ENCODE measurements around the gene ERC1.
A peak's percentile ranks its signal among the peaks of the same experiment; 100 is the strongest.
"Not testable (repeated sequence)": the region's sequence is repeated elsewhere in the genome, so short reads cannot be mapped to it uniquely, and the experiment has no call there.

ERC1 gene

DNA sequence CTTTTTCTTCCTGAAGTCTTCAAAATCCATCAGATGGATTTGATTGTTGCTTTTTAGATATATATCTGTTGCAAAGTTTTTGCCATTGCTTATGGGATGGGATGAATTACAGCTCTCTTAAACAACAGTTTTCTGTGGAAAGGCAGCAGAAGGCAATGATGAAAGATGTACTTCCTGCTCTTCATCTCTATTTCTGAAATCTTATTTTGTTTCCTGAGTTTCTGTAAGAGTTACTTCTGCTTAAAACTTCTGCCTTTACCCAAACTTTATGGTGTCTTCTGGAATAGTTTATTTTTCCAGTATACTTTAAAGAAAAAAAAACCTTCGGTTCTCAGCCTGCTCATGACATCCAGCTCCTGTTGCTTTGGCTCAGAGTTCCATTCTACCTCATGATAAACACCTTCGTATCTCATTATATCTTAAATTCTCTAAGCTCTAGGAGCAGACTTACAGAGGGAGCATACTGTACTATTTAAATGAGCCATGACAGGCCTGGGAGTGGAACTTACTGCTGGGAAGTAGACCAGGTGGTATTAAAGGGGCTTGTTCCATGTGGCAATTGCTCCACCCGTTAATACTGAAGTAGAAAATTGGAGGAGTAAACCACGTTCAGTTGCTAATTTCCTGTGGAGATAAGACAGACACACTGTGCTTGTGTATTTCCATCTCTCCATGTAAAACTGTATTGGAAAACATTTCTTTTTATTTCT is 314.9 kb downstream of the ERC1 start:
- Histone ChIP-seq H3K4me3 (ENCODE audit: low read length in 2 of 2) (no peak overlapping the region), H3K27ac (ENCODE audit: low read depth in 2 of 2, low read length in 2 of 2) (no peak overlapping the region), H3K4me1 (ENCODE audit: control insufficient read depth in 2 of 2, insufficient read depth in 2 of 2, low read length in 2 of 2) (no peaks in the 10 kb centered on the region)

DNA sequence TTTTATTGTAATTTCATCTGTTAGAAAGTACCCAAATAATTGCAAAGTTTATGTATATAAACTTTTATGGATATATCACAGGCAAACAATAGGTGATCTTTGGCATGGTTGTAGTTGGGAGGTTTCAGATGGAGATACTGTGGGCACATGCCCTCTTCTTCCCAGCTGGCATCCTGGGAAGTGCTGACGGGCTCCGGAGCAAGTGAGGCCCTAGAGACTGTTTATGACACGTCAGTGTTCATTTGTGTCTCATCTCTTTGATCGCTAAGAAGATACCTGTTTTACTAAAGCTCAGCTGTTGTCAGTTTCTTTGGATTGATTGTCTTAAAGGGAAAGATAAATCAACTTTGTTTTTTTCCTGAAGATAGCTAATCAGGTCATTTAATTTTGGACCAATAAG is 315.8 kb downstream of the ERC1 start:
- Histone ChIP-seq H3K36me3 (ENCODE audit: control insufficient read depth in 2 of 2, insufficient read depth in 2 of 2, low read length in 2 of 2) (no peaks in the 10 kb centered on the region), H3K4me1 (ENCODE audit: control insufficient read depth in 2 of 2, insufficient read depth in 2 of 2, low read length in 2 of 2) (no peaks in the 10 kb centered on the region), H3K4me3 (ENCODE audit: low read length in 2 of 2) (no peak overlapping the region), H3K27ac (ENCODE audit: low read depth in 2 of 2, low read length in 2 of 2) (no peak overlapping the region), H3K27me3 (ENCODE audit: control insufficient read depth in 2 of 2, insufficient read depth in 2 of 2, low read length in 2 of 2) (no peaks in the 10 kb centered on the region), H3K9me3 (ENCODE audit: control insufficient read depth in 2 of 2, low read length in 2 of 2) (no peaks in the 10 kb centered on the region), H3K9ac (ENCODE audit: low read depth in 1 of 2, low read length in 2 of 2) (no peak overlapping the region)

More for the DNA sequence above, 314.9 kb downstream of the ERC1 start:
- H3K36me3 ChIP-seq (ENCODE audit: control insufficient read depth in 2 of 2, insufficient read depth in 2 of 2, low read length in 2 of 2), result no peaks in the 10 kb centered on the region
- H3K9me3 ChIP-seq (ENCODE audit: control insufficient read depth in 2 of 2, low read length in 2 of 2), result no peaks in the 10 kb centered on the region
- no peak overlapping the region for H3K9ac ChIP-seq (ENCODE audit: low read depth in 1 of 2, low read length in 2 of 2)
- H3K27me3 ChIP-seq (ENCODE audit: control insufficient read depth in 2 of 2, insufficient read depth in 2 of 2, low read length in 2 of 2), result no peaks in the 10 kb centered on the region

DNA sequence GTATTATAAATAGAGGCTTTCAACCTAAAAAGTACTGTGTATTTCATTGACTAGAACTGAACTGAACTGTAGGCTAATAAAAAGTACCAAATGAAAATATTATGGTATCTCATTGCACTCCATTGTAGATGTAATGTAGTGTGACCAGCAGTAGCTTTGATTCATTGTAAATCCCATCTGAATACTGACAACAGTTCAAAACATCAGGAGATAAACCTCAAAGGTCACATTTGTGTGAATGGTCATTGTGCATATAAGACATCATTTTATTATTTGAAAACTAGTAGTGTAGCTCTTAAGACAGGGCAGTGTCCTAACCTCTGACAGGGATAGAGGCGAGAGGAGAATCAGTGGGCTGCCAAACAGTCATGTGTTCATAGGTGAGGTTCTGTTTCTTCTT is 316.8 kb downstream of the ERC1 start:
- Histone ChIP-seq H3K9ac (ENCODE audit: low read depth in 1 of 2, low read length in 2 of 2) (no peak overlapping the region), H3K4me1 (ENCODE audit: control insufficient read depth in 2 of 2, insufficient read depth in 2 of 2, low read length in 2 of 2) (no peaks in the 10 kb centered on the region), H3K27me3 (ENCODE audit: control insufficient read depth in 2 of 2, insufficient read depth in 2 of 2, low read length in 2 of 2) (no peaks in the 10 kb centered on the region), H3K27ac (ENCODE audit: low read depth in 2 of 2, low read length in 2 of 2) (no peak overlapping the region), H3K9me3 (ENCODE audit: control insufficient read depth in 2 of 2, low read length in 2 of 2) (no peaks in the 10 kb centered on the region), H3K4me3 (ENCODE audit: low read length in 2 of 2) (no peak overlapping the region), H3K36me3 (ENCODE audit: control insufficient read depth in 2 of 2, insufficient read depth in 2 of 2, low read length in 2 of 2) (no peaks in the 10 kb centered on the region)

DNA sequence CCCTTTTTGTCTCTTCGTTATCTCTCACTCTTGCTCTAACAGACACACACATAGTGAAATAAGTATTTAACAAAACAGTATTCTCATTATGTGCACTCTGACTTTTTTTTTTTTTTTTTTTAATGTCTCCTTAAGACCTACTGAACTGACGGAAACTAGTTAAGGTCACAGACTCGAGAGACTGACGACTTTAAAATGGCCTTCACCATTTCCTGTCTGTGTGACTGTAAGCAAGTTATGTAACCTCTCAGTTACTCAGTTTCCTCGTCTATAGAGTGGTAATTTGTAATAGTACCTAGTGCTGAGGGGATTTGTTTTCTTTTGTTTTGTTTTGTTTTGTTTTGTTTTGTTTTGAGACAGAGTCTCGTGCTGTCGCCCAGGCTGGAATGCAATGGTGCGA is 318.6 kb downstream of the ERC1 start:
- Histone ChIP-seq H3K4me1 (ENCODE audit: control insufficient read depth in 2 of 2, insufficient read depth in 2 of 2, low read length in 2 of 2) (no peaks in the 10 kb centered on the region), H3K9ac (ENCODE audit: low read depth in 1 of 2, low read length in 2 of 2) (no peak overlapping the region), H3K36me3 (ENCODE audit: control insufficient read depth in 2 of 2, insufficient read depth in 2 of 2, low read length in 2 of 2) (no peaks in the 10 kb centered on the region), H3K9me3 (ENCODE audit: control insufficient read depth in 2 of 2, low read length in 2 of 2) (no peaks in the 10 kb centered on the region), H3K27me3 (ENCODE audit: control insufficient read depth in 2 of 2, insufficient read depth in 2 of 2, low read length in 2 of 2) (no peaks in the 10 kb centered on the region), H3K27ac (ENCODE audit: low read depth in 2 of 2, low read length in 2 of 2) (no peak overlapping the region), H3K4me3 (ENCODE audit: low read length in 2 of 2) (no peak overlapping the region)

DNA sequence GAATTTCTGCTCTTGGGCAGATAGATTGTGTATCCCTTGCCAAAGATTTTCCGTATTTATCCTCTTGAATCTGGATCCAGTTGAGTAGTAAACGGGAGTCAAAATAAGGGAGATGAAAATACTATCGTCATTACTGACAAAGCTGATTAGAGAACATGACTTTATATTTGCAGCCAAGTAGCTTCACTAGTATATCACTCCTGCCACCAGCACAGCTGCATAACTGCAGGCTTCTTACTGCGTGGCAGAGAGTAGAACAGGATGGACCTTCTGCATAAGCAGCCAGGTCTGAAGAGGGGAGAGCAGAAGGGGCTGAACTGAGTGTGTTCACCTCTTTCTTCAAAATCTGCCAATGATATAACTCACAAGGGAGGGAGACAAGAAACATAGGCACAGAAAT is 319.6 kb downstream of the ERC1 start:
- H3K4me3 ChIP-seq (ENCODE audit: low read length in 2 of 2), result no peak overlapping the region

DNA sequence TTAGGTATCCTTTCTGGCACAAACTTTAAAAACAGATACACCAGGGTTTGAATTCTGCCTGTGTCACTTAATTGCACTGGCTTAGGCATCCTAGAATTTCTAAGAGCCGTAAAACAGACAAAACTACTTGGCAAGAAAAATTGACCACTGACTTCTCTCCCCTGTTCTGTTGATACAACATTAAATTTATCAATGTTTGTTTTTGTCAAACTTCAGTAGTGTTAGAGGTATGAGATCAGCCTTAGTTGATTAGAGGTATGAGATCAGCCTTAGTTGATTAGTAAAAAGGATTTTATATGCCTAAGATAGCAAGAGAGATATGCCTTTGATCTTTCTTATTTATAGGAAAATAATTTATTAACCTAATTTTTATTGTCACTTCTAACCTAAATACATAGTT is 320.1 kb downstream of the ERC1 start:
- Histone ChIP-seq H3K27ac (ENCODE audit: low read depth in 2 of 2, low read length in 2 of 2) (no peak overlapping the region), H3K36me3 (ENCODE audit: control insufficient read depth in 2 of 2, insufficient read depth in 2 of 2, low read length in 2 of 2) (no peaks in the 10 kb centered on the region), H3K27me3 (ENCODE audit: control insufficient read depth in 2 of 2, insufficient read depth in 2 of 2, low read length in 2 of 2) (no peaks in the 10 kb centered on the region), H3K9ac (ENCODE audit: low read depth in 1 of 2, low read length in 2 of 2) (no peak overlapping the region), H3K4me3 (ENCODE audit: low read length in 2 of 2) (no peak overlapping the region), H3K9me3 (ENCODE audit: control insufficient read depth in 2 of 2, low read length in 2 of 2) (no peaks in the 10 kb centered on the region), H3K4me1 (ENCODE audit: control insufficient read depth in 2 of 2, insufficient read depth in 2 of 2, low read length in 2 of 2) (no peaks in the 10 kb centered on the region)

More for the DNA sequence above, 319.6 kb downstream of the ERC1 start:
- Histone ChIP-seq H3K27me3 (ENCODE audit: control insufficient read depth in 2 of 2, insufficient read depth in 2 of 2, low read length in 2 of 2) (no peaks in the 10 kb centered on the region), H3K9ac (ENCODE audit: low read depth in 1 of 2, low read length in 2 of 2) (no peak overlapping the region), H3K4me1 (ENCODE audit: control insufficient read depth in 2 of 2, insufficient read depth in 2 of 2, low read length in 2 of 2) (no peaks in the 10 kb centered on the region), H3K27ac (ENCODE audit: low read depth in 2 of 2, low read length in 2 of 2) (no peak overlapping the region), H3K36me3 (ENCODE audit: control insufficient read depth in 2 of 2, insufficient read depth in 2 of 2, low read length in 2 of 2) (no peaks in the 10 kb centered on the region), H3K9me3 (ENCODE audit: control insufficient read depth in 2 of 2, low read length in 2 of 2) (no peaks in the 10 kb centered on the region)

DNA sequence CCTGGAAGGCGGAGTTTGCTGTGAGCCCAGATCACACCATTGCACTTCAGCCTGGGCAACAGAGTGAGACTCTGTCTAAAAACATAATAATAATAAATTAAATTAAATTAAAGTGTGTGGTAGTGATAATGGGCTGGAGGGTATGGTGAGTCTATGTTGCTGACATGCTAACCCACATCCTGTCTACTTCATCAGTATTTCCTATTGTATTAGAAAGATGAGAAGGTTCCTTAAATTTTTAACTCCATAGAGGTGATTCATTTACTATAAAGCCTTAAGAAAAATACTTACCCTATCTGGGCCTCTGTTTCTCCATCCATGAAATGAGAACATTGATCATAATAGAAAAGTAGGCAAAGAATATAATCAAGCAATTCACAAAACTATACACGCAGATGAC is 322.9 kb downstream of the ERC1 start:
- Histone ChIP-seq H3K27me3 (ENCODE audit: control insufficient read depth in 2 of 2, insufficient read depth in 2 of 2, low read length in 2 of 2) (no peaks in the 10 kb centered on the region), H3K9ac (ENCODE audit: low read depth in 1 of 2, low read length in 2 of 2) (no peak overlapping the region), H3K27ac (ENCODE audit: low read depth in 2 of 2, low read length in 2 of 2) (no peak overlapping the region), H3K9me3 (ENCODE audit: control insufficient read depth in 2 of 2, low read length in 2 of 2) (no peaks in the 10 kb centered on the region), H3K4me1 (ENCODE audit: control insufficient read depth in 2 of 2, insufficient read depth in 2 of 2, low read length in 2 of 2) (peaks cover 1 to 6% of the 10 kb centered on the region in 2 donors), H3K4me3 (ENCODE audit: low read length in 2 of 2) (no peak overlapping the region), H3K36me3 (ENCODE audit: control insufficient read depth in 2 of 2, insufficient read depth in 2 of 2, low read length in 2 of 2) (no peaks in the 10 kb centered on the region)

DNA sequence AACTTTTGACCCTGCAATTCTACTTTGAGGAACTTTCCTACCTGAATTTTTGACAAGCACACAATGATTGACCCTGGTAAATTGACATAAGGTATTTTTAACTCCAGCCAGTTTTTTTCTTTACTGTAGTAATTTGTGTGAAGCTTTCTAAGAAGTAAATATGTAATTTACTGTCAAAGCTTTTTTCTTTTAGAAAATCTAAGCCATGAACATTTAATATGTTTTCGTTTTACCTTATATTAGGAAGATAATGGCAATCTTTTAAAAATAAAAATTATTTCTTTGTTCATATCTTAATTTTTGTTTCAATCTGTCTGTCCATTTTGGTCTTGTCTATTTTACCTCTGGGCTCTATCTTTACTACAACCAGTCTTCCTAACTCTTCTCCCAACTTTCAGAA is 323.5 kb downstream of the ERC1 start:
- no peaks in the 10 kb centered on the region for H3K36me3 ChIP-seq (ENCODE audit: control insufficient read depth in 2 of 2, insufficient read depth in 2 of 2, low read length in 2 of 2)
- H3K9me3 ChIP-seq (ENCODE audit: control insufficient read depth in 2 of 2, low read length in 2 of 2), result no peaks in the 10 kb centered on the region
- H3K27ac ChIP-seq (ENCODE audit: low read depth in 2 of 2, low read length in 2 of 2), result no peak overlapping the region
- no peaks in the 10 kb centered on the region for H3K27me3 ChIP-seq (ENCODE audit: control insufficient read depth in 2 of 2, insufficient read depth in 2 of 2, low read length in 2 of 2)
- no peak overlapping the region for H3K9ac ChIP-seq (ENCODE audit: low read depth in 1 of 2, low read length in 2 of 2)
- H3K4me3 ChIP-seq (ENCODE audit: low read length in 2 of 2), result no peak overlapping the region
- peaks cover 6 to 7% of the 10 kb centered on the region in 2 donors for H3K4me1 ChIP-seq (ENCODE audit: control insufficient read depth in 2 of 2, insufficient read depth in 2 of 2, low read length in 2 of 2)

DNA sequence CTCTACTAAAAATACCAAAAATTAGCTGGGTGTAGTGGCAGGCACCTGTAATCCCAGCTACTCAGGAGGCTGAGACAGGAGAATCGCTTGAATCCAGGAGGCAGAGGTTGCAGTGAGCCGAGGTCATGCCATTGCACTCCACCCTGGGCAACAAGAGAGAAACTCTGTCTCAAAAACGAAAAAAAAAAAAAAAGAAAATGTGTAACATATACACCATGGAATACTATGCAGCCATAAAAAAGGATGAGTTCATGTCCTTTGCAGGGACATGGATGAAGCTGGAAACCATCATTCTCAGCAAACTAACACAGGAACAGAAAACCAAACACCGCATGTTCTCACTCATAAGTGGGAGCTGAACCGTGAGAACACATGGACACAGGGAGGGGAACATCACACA is 326.0 kb downstream of the ERC1 start:
- not testable (repeated sequence) for H3K9ac ChIP-seq (ENCODE audit: low read depth in 1 of 2, low read length in 2 of 2); H3K4me3 ChIP-seq (ENCODE audit: low read length in 2 of 2); H3K4me1 ChIP-seq (ENCODE audit: control insufficient read depth in 2 of 2, insufficient read depth in 2 of 2, low read length in 2 of 2); H3K27ac ChIP-seq (ENCODE audit: low read depth in 2 of 2, low read length in 2 of 2); H3K27me3 ChIP-seq (ENCODE audit: control insufficient read depth in 2 of 2, insufficient read depth in 2 of 2, low read length in 2 of 2); H3K9me3 ChIP-seq (ENCODE audit: control insufficient read depth in 2 of 2, low read length in 2 of 2); H3K36me3 ChIP-seq (ENCODE audit: control insufficient read depth in 2 of 2, insufficient read depth in 2 of 2, low read length in 2 of 2)

DNA sequence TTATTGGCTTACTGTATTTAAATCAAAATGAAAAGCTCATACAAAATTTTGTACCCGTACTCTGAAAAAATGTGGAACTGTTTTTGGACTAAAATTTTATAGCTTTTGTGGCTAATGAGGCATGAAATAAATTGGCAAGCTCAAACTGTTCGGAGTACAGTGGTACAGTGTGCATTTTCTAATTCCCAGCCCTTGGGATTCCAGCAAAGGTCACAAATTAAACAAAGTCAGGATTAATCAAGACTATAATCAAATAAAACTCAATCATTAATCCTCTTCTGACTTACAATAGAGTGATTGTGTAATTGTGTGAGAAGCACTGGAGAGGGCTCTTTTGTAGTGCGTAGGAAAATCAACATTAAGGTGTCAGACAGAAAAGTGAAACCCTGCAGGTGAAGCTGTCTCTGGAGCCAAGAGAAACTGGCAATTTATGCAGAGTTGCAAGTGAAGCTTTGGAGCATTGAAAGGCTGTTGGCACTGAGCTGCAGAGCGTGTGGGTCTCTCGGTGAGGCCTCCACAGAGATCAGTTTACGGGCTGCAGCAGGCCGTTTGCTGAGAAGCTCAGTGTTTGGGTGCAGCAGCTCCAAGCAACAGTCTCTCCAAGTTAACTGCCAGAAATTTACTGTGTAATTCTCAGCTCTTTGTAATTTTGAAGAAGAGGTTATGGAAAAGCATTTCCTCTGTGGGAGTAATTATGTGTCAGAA is 327.5 kb downstream of the ERC1 start:
- Histone ChIP-seq H3K27ac (ENCODE audit: low read depth in 2 of 2, low read length in 2 of 2) (peak overlapping the region in 1 of 2 donors; percentile 10), H3K4me3 (ENCODE audit: low read length in 2 of 2) (peak overlapping the region; percentile 1 to 34), H3K4me1 (ENCODE audit: control insufficient read depth in 2 of 2, insufficient read depth in 2 of 2, low read length in 2 of 2) (peaks cover 6 to 7% of the 10 kb centered on the region in 2 donors), H3K9ac (ENCODE audit: low read depth in 1 of 2, low read length in 2 of 2) (no peak overlapping the region), H3K27me3 (ENCODE audit: control insufficient read depth in 2 of 2, insufficient read depth in 2 of 2, low read length in 2 of 2) (no peaks in the 10 kb centered on the region), H3K9me3 (ENCODE audit: control insufficient read depth in 2 of 2, low read length in 2 of 2) (no peaks in the 10 kb centered on the region), H3K36me3 (ENCODE audit: control insufficient read depth in 2 of 2, insufficient read depth in 2 of 2, low read length in 2 of 2) (no peaks in the 10 kb centered on the region)
